T-helper 2 cell (primary cell): Measurements from ENCODE around the gene SSX2IP.
A peak's percentile ranks its signal among the peaks of the same experiment; 100 is the strongest.
"Not testable (repeated sequence)": the region's sequence is repeated elsewhere in the genome, so short reads cannot be mapped to it uniquely, and the experiment has no call there.

Experiments used
- DNase-seq, 5 experiments: peaks; one replicate each; pipeline versions ENCODE4 v3.0.0 to v3.0.0-alpha.2; 2012 to 2022
- total RNA-seq, 2 donors: gene quantifications; one replicate each; lab custom pipeline; 2026; lab: John Stamatoyannopoulos, UW

The SSX2IP gene, protein sequence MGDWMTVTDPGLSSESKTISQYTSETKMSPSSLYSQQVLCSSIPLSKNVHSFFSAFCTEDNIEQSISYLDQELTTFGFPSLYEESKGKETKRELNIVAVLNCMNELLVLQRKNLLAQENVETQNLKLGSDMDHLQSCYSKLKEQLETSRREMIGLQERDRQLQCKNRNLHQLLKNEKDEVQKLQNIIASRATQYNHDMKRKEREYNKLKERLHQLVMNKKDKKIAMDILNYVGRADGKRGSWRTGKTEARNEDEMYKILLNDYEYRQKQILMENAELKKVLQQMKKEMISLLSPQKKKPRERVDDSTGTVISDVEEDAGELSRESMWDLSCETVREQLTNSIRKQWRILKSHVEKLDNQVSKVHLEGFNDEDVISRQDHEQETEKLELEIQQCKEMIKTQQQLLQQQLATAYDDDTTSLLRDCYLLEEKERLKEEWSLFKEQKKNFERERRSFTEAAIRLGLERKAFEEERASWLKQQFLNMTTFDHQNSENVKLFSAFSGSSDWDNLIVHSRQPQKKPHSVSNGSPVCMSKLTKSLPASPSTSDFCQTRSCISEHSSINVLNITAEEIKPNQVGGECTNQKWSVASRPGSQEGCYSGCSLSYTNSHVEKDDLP
- 11.2 to 14.3 reads per million in 2 donors for total RNA-seq

DNA sequence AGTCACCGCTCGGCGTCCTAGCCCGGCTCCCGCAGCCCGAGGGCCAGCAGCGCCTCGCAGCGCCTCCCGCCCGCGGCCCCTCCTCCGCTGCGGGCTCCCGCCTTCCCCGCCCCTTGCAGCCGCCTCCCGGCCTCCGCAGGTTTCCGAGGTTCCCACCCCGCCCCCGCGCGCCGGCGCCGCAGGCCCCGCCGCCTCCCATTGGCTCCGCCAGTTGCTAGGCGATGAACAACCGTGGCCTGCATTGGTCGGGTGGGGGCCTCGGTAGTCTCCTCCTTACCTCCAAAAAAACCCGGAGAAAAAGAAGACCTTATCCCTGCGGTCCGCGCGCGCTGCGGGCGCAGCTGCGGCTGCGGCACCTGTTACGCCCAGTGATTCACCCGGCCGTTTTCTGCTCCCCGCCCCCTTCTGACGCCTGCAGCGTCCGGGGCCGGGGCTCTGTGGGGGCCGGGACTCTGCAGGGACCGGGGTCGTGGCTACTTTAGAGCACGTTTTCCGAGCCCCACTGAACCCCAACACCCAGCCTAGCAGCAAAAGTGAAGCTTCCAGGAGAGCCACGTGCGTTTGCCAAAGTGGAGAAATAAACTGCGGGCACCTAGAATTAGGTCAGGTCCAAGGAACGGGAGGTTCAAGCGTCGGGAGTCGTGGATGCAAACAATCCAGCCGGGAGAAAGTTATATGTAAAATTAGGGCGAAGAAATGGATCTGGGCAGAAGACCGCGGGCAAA is at the start of gene SSX2IP:
SSX2IP (minus strand) TSS at position 65 of the 725 bp plus-strand sequence. CDS start 19,242 bp downstream, outside the sequence.
- peak; percentile 97 to 100 (median 99) for DNase-seq

GRCh38 chr1:84738237-84738636 is 48.0 kb upstream of the SSX2IP start:
- no peak for DNase-seq

DNA sequence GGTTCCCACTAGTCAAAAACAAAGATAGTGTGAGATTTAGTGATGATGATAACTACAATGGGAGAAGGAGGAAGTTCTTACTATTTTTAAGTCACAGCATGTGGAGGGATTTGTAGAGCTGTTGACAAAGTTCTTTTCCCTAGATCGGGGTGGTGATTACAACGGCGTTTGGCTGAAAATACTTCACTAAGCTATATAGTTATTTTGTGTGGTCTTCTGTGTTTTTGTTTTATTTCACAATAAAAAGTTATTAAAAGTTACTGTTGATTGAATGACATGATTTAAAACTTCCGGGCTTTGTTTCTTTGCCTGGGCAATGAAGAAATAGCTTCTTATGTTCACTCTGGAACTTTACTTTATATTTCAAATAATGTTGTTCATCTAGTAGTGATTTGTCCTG is 47.3 kb upstream of the SSX2IP start:
- DNase-seq: no peak

DNA sequence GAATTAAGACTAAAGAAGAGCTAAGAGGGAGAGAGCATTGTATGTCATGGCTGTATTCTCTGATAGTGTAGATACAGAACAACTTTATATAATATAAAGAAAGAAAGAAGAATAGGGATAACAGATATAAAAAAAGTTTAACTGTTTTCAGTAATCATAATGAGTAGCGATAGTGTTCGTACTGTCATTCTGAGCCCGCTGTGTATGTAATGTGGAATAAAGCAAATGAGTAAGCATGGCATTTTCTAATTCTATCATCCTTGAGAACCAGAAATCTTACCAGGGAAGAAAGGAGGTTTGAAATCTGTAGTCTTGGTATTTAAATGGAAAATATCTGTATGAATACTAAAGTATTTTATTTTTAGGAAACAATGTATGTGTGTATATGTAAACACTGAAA is 46.7 kb upstream of the SSX2IP start:
- no peak for DNase-seq

- no peak for DNase-seq
Observed at GRCh38 chr1:84736445-84736844, 46.2 kb upstream of the SSX2IP start.

- DNase-seq: no peak
Observed at GRCh38 chr1:84735483-84735882, 45.2 kb upstream of the SSX2IP start.

- DNase-seq: no peak
Observed at GRCh38 chr1:84732520-84732919, 42.3 kb upstream of the SSX2IP start.

DNA sequence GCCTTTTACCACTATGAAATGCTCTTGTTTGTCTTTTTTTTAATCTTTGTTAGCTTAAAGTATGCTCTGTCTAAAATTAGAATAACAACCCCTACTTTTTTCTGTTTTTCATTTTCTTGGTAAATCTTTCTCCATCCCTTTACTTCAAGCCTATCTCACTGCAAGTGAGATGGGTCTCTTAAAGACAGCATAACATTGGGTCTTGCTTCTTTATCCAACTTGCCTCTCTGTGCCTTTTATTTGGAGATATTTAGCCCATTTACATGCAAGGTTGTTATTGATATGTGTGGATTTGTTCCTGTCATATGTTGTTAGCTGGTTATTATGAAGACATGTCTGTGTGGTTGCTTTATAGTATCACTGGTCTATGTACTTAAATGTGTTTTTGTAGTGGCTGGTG is 41.3 kb upstream of the SSX2IP start:
- no peak for DNase-seq

GRCh38 chr1:84727711-84728110 is 37.5 kb upstream of the SSX2IP start:
- DNase-seq: not testable (repeated sequence)

- DNase-seq: no peak
Observed at GRCh38 chr1:84726593-84727499, 36.6 kb upstream of the SSX2IP start.

GRCh38 chr1:84724128-84724860 is 34.0 kb upstream of the SSX2IP start:
- DNase-seq: peak; percentile 15 to 35 (median 23)

DNA sequence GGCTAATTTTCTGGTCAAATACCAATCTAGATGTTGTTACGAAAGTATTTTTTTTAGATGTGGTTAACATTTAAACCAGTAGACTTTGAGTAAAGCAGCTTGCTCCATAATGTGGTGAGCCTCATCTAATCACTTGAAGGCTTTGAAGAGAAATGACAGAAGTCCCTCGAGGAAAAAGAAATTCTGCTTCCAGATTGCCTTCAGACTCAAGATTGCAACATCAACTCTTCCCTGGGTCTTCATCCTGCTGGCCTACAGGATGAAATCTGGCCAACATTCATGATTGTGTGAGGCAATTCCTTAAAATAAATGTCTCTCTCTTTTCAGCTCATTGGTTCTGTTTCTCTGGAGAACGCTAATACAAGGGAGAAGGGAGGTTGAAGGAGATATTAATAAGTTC is 32.5 kb upstream of the SSX2IP start:
- no peak for DNase-seq

- DNase-seq: not testable (repeated sequence)
Observed at GRCh38 chr1:84721872-84722271, 31.6 kb upstream of the SSX2IP start.

- peak in 1 of 5 experiments; percentile 66 for DNase-seq
Observed at GRCh38 chr1:84721152-84721551, 30.9 kb upstream of the SSX2IP start.

GRCh38 chr1:84720221-84720780 is 30.0 kb upstream of the SSX2IP start:
- DNase-seq: peak in 1 of 5 experiments; percentile 38

DNA sequence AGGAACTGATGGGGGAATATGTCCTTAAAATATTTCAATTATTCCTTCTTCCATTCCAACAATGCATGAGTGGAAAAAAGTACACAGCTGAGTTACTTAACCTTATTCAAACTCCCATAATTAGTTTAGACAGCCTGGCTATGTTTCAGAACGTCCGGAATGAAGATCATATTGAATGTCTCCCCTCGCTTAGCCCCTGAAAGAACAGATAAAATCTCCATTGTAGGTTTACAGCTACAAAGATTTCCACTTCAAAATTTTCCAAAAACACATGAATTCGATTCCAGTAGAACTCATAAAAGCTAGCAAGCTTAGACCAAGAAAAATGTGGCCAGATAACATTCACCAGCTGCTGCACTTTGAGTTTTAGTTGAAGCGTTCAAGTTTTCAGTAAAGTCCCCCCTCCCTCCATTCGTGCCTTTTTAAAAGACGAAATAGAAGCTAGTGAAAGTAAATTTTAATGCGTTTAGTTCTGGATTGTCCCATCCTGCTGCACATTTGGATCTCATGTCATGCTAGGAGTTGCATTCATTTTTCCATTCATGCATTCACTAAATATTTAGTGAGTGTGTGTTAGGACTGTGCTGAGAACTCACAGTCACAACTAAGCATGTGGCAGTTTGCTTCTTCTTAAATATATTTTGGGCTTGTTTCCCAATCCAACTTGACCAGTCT is 29.4 kb upstream of the SSX2IP start:
- DNase-seq: no peak

- DNase-seq: peak in 1 of 5 experiments; percentile 54
Observed at GRCh38 chr1:84715342-84716019, 25.2 kb upstream of the SSX2IP start.

DNA sequence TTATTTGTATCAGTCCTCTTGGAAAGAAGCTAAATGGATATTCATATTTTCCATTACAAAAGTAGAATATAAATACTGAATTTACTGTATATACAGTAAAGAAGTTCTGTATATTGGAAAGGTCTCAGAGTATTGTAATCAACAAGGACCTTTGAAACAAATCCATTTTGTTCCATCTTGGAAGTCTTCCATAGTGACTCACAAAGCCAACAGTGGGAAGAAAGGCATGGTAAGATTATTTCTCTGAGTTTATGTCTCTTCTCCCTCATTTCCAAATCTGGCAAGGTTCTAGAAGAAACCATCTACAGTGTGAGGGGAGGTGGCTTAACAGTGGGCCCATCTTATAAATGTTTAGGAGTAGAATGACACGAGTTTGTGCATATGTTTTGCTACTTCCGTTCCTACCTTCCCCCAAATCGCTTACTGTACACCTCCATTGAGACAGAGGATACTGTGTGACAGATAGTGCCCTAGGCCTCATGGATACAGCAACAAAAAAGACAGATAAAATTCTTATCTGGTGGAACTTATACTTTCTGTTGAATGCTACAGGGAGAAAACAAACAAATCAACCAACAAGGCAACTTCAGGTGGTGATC is 22.1 kb upstream of the SSX2IP start:
- DNase-seq: no peak

GRCh38 chr1:84711869-84712268 is 21.6 kb upstream of the SSX2IP start:
- no peak for DNase-seq

GRCh38 chr1:84711121-84711520 is 20.9 kb upstream of the SSX2IP start:
- no peak for DNase-seq
